ENCODE results near the gene SLC9A8.
A peak's percentile ranks its signal among the peaks of the same experiment; 100 is the strongest.

SLC9A8 gene

GRCh38 chr20:49918446-49918845 is 105.8 kb downstream of the SLC9A8 start:
- DNase-seq (ENCODE audit: low spot score): no peak

- no peak for DNase-seq (ENCODE audit: low spot score)
These were observed 106.4 kb downstream of the SLC9A8 start for GRCh38 chr20:49919009-49919408.

- no peak for DNase-seq (ENCODE audit: low spot score)
These were observed 106.8 kb downstream of the SLC9A8 start for GRCh38 chr20:49919461-49919860.

GRCh38 chr20:49924247-49924646 is 111.6 kb downstream of the SLC9A8 start:
- no peak for DNase-seq (ENCODE audit: low spot score)

- no peak for DNase-seq (ENCODE audit: low spot score)
These were observed 113.3 kb downstream of the SLC9A8 start for GRCh38 chr20:49925901-49926454.

- peak; percentile 95 for DNase-seq (ENCODE audit: low spot score)
These were observed 115.9 kb downstream of the SLC9A8 start for GRCh38 chr20:49928411-49929141.

GRCh38 chr20:49929142-49929494 is 116.5 kb downstream of the SLC9A8 start:
- no peak for DNase-seq (ENCODE audit: low spot score)

- no peak for DNase-seq (ENCODE audit: low spot score)
These were observed 123.1 kb downstream of the SLC9A8 start for GRCh38 chr20:49935746-49936152.

GRCh38 chr20:49936153-49937026 is 123.8 kb downstream of the SLC9A8 start, which contains the start of gene RNF114:
Gene RNF114 (plus strand): TSS chr20:49936397. CDS start chr20:49936413, 16 bp downstream.
- peak; percentile 95 for DNase-seq (ENCODE audit: low spot score)

- DNase-seq (ENCODE audit: low spot score): no peak
These were observed 124.7 kb downstream of the SLC9A8 start for GRCh38 chr20:49937027-49937929.

GRCh38 chr20:49938173-49939163 is 125.8 kb downstream of the SLC9A8 start:
- no peak for DNase-seq (ENCODE audit: low spot score)

- DNase-seq (ENCODE audit: low spot score): no peak
These were observed 128.8 kb downstream of the SLC9A8 start for GRCh38 chr20:49941456-49941855.
